ENCODE data around the gene BFSP1.

- TF ChIP-seq POLR2A (IDR thresholded peaks at IDR 0.05) (no peak), CTCF (IDR thresholded peaks at IDR 0.05) (no peak)
Measured at GRCh38 chr20:17457588-17458190, 73.5 kb downstream of the BFSP1 start.
